Measurements from ENCODE around the gene PZP. TPM values are rescaled to one million over a fixed set of nuclear protein-coding genes. Genes with fewer than 3 reads are reported as not detected.

PZP gene
- not detected in 2 replicates for total RNA-seq

DNA sequence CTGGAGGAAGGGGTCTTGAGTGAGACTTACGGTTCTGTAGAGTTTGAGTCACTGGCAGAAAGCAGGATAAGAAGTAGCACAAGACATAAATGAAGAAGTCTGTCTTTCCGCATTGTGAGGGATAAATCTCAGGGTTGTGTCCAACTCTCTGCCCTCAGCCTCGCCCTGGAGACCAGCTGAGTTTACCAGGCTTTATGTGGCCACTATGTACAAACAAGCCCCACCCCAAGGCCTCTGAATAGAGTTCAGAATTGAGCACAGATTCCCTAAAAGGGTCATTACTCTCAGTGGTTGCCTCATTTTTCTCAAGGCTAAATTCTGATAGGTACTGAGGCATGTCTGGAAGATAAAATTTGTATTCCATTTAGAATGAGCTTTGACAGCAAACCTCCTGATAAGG lies at the start of gene PZP:
TSS of gene PZP (minus strand) at position 167 of the 400 bp plus-strand sequence. CDS start at position 113, 54 bp downstream.

DNA sequence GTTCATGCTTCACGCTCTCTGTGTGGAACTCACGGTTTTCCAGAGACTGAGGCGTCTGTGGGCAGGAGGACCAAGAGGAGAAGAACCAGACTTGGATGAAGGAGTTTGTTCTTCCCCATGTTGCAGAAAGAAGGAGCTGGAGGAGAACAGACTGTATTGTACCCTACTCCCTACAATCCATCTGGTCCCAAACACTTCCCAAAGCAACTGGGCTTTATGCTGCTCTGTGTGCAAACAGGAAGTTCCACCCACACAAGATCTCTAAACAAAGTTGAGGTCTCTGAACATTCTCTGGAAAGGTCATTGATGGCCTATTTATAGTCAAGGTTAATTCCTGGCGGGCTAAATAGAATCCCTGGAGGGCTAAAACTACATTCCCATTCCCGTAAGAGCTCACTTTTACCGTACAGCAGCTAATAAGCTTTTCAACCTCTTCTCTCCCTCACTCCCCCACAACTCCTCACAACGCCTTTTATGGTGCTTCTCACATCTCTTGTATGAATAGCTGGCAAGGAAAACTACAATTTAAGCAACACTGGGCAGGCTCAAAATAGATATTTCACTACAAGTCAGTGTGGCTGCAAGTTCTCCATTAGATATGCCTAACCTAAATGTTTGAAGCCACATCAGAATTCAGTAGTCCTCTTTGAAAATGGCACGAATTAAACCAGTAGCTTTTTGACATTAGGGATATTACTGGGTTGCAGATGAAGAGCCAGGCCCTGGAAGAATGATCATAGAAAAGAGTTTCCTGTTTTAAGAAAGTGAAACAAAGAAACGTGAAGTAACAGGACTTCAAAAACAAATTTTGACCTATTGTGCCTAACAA lies 92.2 kb downstream of the PZP start, which contains the start of gene A2M:
TSS of gene A2M (minus strand) at position 189 of the 829 bp plus-strand sequence. CDS start at position 119, 70 bp downstream.

Other genes with a start within 250 kb of the PZP start
- gene KLRG1, start 218.8 kb downstream of the PZP start, total RNA-seq, result 0.26 and 1.3 TPM in 2 replicates
- gene A2M, start 92.5 kb downstream of the PZP start, total RNA-seq, result 14.6 and 19.0 TPM in 2 replicates

Measured in pericardium fibroblast (primary cell).